MM.1S (cell line): ENCODE results near the gene BCL11B.

Source experiments
- DNase-seq: peaks from one replicate; pipeline ENCODE4 v3.0.0-alpha.2; 2015
- H2AFZ ChIP-seq: fragments of 300-600 bp; sonication (generic); 2 replicates; pipeline ENCODE4 v1.6.0; 2016; ENCODE audit warnings: antibody characterized with exemption, low read length
- H3F3A ChIP-seq: fragments of 300-600 bp; sonication (generic); 2 replicates; pipeline ENCODE4 v1.6.1; 2016; ENCODE audit warnings: mild to moderate bottlenecking, antibody characterized with exemption, low read length, moderate library complexity, mixed read lengths; ENCODE audit not compliant: insufficient read depth
- H3K27ac ChIP-seq: fragments of 300-600 bp; sonication (generic); 2 replicates; pipeline ENCODE4 v1.5.1; 2016; ENCODE audit warnings: mild to moderate bottlenecking, low read length
- H3K27me3 ChIP-seq: fragments of 300-600 bp; sonication (generic); replicated peaks from 2 replicates; pipeline ENCODE4 v1.6.0; 2016; ENCODE audit warnings: low read length; ENCODE audit not compliant: insufficient read depth
- H3K36me3 ChIP-seq: fragments of 300-600 bp; sonication (generic); replicated peaks from 2 replicates; pipeline ENCODE4 v1.6.1; 2016; ENCODE audit warnings: mild to moderate bottlenecking, low read length, mixed read lengths; ENCODE audit not compliant: insufficient read depth
- H3K4me1 ChIP-seq: fragments of 300-600 bp; sonication (generic); 2 replicates; pipeline ENCODE4 v1.6.1; 2016; ENCODE audit warnings: low read length, mixed read lengths
- H3K4me2 ChIP-seq: fragments of 300-600 bp; sonication (generic); 2 replicates; pipeline ENCODE4 v1.6.0; 2016; ENCODE audit warnings: low read depth, low read length
- H3K4me3 ChIP-seq: fragments of 300-600 bp; sonication (generic); 2 replicates; pipeline ENCODE4 v1.5.1; 2016; ENCODE audit warnings: low read length, mixed read lengths
- H3K79me2 ChIP-seq: fragments of 300-600 bp; sonication (generic); 2 replicates; pipeline ENCODE4 v1.6.1; 2016; ENCODE audit warnings: mixed run types, low read length, mixed read lengths
- H3K9ac ChIP-seq: fragments of 300-600 bp; sonication (generic); 2 replicates; pipeline ENCODE4 v1.6.1; 2016; ENCODE audit warnings: low read length, mixed read lengths
- H3K9me2 ChIP-seq: fragments of 300-600 bp; sonication (generic); replicated peaks from 2 replicates; pipeline ENCODE4 v1.6.1; 2016; ENCODE audit warnings: mild to moderate bottlenecking, low read length, mixed read lengths; ENCODE audit not compliant: insufficient read depth
- H3K9me3 ChIP-seq: fragments of 300-600 bp; sonication (generic); replicated peaks from 2 replicates; pipeline ENCODE4 v1.6.1; 2016; ENCODE audit warnings: mild to moderate bottlenecking, low read length, mixed read lengths; ENCODE audit not compliant: insufficient read depth
- H4K20me1 ChIP-seq: fragments of 300-600 bp; sonication (generic); 2 replicates; pipeline ENCODE4 v1.6.1; 2016; ENCODE audit warnings: mild to moderate bottlenecking, low read length, moderate library complexity, mixed read lengths; ENCODE audit not compliant: insufficient read depth
- CTCF ChIP-seq: fragments of 300-600 bp; sonication (generic); IDR thresholded peaks from 2 replicates; pipeline ENCODE4 v1.5.1; 2016; ENCODE audit warnings: antibody characterized with exemption, low read length, mixed read lengths
- EZH2 ChIP-seq: fragments of 300-600 bp; sonication (generic); optimal IDR thresholded peaks from 2 replicates; pipeline ENCODE3; 2017; ENCODE audit warnings: low read depth, mild to moderate bottlenecking, antibody characterized with exemption, low read length, mixed read lengths
- EZH2phosphoT487 ChIP-seq: fragments of 300-600 bp; sonication (generic); IDR thresholded peaks from 2 replicates; pipeline ENCODE4 v1.6.1; 2018; ENCODE audit warnings: antibody characterized with exemption, low read length

Gene BCL11B

DNA sequence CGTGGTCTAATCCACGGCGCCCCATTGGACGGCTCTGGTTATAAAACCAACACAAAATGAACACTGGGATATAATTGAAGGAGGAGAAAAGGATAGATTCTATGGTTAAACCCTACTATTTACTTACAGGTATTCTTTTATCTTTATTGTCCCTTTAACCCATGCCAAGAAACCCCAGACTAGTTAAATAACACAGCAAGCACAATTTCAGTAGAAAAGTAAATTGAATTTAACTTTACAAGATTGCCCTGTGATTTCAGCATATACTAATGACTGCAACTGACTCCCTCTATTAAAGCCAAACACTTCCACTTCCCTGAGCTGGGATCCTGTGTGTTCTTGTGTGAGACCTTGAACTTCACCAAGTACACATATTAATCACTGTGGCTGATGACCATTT, 45.3 kb downstream of the BCL11B start:
- H3F3A ChIP-seq = no peaks in the 10 kb centered on the region
- H3K4me3 ChIP-seq = no peak overlapping the region
- H3K27me3 ChIP-seq = no peaks in the 10 kb centered on the region
- H3K9ac ChIP-seq = no peak overlapping the region
- H4K20me1 ChIP-seq = no peaks in the 10 kb centered on the region
- no peaks in the 10 kb centered on the region for H3K4me1 ChIP-seq
- no peaks in the 10 kb centered on the region for H3K9me2 ChIP-seq
- no peaks in the 10 kb centered on the region for H3K36me3 ChIP-seq
- no peak overlapping the region for H2AFZ ChIP-seq
- no peaks in the 10 kb centered on the region for H3K79me2 ChIP-seq
- TF ChIP-seq EZH2 (no peak), EZH2phosphoT487 (no peak), CTCF (no peak)
- H3K27ac ChIP-seq = no peak overlapping the region
- H3K4me2 ChIP-seq = no peak overlapping the region
- DNase-seq = no peak
- no peaks in the 10 kb centered on the region for H3K9me3 ChIP-seq

DNA sequence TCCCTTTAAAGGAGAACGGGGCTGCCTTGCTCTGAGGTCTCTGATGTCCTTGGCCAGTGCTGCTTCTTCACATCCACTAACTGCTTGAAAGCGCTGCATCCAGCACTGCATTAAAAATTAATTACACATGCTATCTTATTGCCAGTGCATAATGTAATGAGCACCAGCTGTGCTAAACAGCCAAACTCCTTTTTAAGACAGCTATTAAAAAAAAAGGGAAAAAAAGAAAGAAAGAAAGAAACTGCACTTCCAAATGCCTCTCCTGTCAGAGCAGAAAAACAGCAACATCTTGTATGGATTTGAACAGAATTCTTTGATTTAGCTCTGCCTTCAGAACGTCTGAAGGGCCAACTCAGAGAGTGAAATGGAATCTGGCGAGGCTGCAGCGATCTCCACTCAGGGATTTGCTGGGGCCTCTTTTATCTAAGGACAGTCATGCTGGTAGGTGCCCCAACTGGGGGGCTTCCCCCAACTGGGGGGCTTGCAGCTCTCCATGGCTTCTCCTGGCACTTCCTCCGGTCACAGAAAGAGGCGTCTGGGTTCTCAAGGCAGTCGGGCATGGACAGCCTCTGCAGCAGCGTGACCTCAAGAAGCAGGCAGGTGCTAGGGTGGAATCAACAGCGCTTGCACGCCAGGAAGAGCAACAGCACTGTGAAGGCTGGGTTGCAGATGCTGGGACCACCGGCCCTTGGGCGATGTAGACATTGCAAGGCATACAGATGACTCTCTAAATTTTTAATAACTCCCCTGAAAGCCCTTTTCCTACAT, 46.4 kb downstream of the BCL11B start:
- no peaks in the 10 kb centered on the region for H3K27me3 ChIP-seq
- no peaks in the 10 kb centered on the region for H3K9me2 ChIP-seq
- no peak overlapping the region for H3K4me2 ChIP-seq
- no peaks in the 10 kb centered on the region for H3F3A ChIP-seq
- H3K9me3 ChIP-seq = no peaks in the 10 kb centered on the region
- no peak for TF ChIP-seq CTCF
- no peak for TF ChIP-seq EZH2phosphoT487
- no peak for TF ChIP-seq EZH2
- H3K9ac ChIP-seq = no peak overlapping the region
- H4K20me1 ChIP-seq = no peaks in the 10 kb centered on the region
- H2AFZ ChIP-seq = no peak overlapping the region
- no peak for DNase-seq
- no peaks in the 10 kb centered on the region for H3K36me3 ChIP-seq
- no peaks in the 10 kb centered on the region for H3K4me1 ChIP-seq
- no peaks in the 10 kb centered on the region for H3K79me2 ChIP-seq
- H3K27ac ChIP-seq = no peak overlapping the region
- no peak overlapping the region for H3K4me3 ChIP-seq

DNA sequence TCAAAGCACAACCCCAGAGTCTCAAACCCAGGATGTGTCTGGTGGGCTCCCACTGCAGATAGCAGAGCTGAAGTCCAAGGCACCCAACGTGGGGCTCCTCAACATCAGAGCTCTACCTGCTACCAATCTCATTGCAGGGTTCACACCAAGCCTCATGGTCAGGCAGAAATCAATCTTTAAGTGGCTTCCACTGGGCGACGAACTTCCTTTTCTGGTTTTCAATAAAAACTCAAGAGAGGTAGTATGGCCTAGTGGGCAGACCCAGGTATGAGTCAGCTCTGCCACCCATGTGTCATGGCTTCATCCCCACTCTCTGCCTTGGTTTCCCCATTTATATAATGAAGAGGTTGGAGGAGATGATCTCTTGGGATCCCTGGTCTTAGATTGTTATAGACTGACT, 47.0 kb downstream of the BCL11B start:
- no peak for DNase-seq
- Histone ChIP-seq H4K20me1 (no peaks in the 10 kb centered on the region), H3K4me2 (no peak overlapping the region), H3K79me2 (no peaks in the 10 kb centered on the region), H3K27ac (no peak overlapping the region), H3K9me3 (no peaks in the 10 kb centered on the region), H3K4me3 (no peak overlapping the region), H3K9me2 (no peaks in the 10 kb centered on the region), H2AFZ (no peak overlapping the region), H3K27me3 (no peaks in the 10 kb centered on the region), H3K4me1 (no peaks in the 10 kb centered on the region), H3K9ac (no peak overlapping the region), H3K36me3 (no peaks in the 10 kb centered on the region), H3F3A (no peaks in the 10 kb centered on the region)
- TF ChIP-seq EZH2phosphoT487 (no peak), EZH2 (no peak), CTCF (no peak)
